ENCODE measurements around the gene NLRP7.
"Not testable (repeated sequence)": the region's sequence is repeated elsewhere in the genome, so short reads cannot be mapped to it uniquely, and the experiment has no call there.

Gene NLRP7

GRCh38 chr19:54921082-54921481 lies 26.2 kb downstream of the NLRP7 start:
- H3K27ac ChIP-seq = no peak overlapping the region
- no peak for DNase-seq (ENCODE audit: low read depth, low spot score)

- H3K27ac ChIP-seq; DNase-seq (ENCODE audit: low read depth, low spot score): not testable (repeated sequence)
These were observed 27.4 kb downstream of the NLRP7 start for GRCh38 chr19:54919646-54920563.

GRCh38 chr19:54918499-54918898 lies 28.8 kb downstream of the NLRP7 start:
- H3K27ac ChIP-seq = no peak overlapping the region
- no peak for DNase-seq (ENCODE audit: low read depth, low spot score)

GRCh38 chr19:54916822-54917221 lies 30.5 kb downstream of the NLRP7 start:
- H3K27ac ChIP-seq = no peak overlapping the region
- no peak for DNase-seq (ENCODE audit: low read depth, low spot score)

- not testable (repeated sequence) for DNase-seq (ENCODE audit: low read depth, low spot score); H3K27ac ChIP-seq
These were observed 39.4 kb downstream of the NLRP7 start for GRCh38 chr19:54907899-54908298.

GRCh38 chr19:54906819-54907218 lies 40.5 kb downstream of the NLRP7 start:
- H3K27ac ChIP-seq = no peak overlapping the region
- no peak for DNase-seq (ENCODE audit: low read depth, low spot score)

GRCh38 chr19:54905803-54906511 lies 41.4 kb downstream of the NLRP7 start, which contains the start of gene NCR1:
TSS of gene NCR1 (plus strand) at chr19:54906148. CDS start at chr19:54906188, 40 bp downstream.
- no peak for DNase-seq (ENCODE audit: low read depth, low spot score)

GRCh38 chr19:54905421-54905802 lies 41.9 kb downstream of the NLRP7 start:
- no peak for DNase-seq (ENCODE audit: low read depth, low spot score)
- no peak overlapping the region for H3K27ac ChIP-seq

More at GRCh38 chr19:54905803-54906511, 41.4 kb downstream of the NLRP7 start, which contains the start of gene NCR1:
- H3K27ac ChIP-seq = no peak within 1 kb of the TSS

- H3K27ac ChIP-seq; DNase-seq (ENCODE audit: low read depth, low spot score): not testable (repeated sequence)
These were observed 43.1 kb downstream of the NLRP7 start for GRCh38 chr19:54904261-54904660.

- no peak overlapping the region for H3K27ac ChIP-seq
- no peak for DNase-seq (ENCODE audit: low read depth, low spot score)
These were observed 44.0 kb downstream of the NLRP7 start for GRCh38 chr19:54903303-54903702.

GRCh38 chr19:54902061-54902460 lies 45.3 kb downstream of the NLRP7 start:
- DNase-seq (ENCODE audit: low read depth, low spot score) = no peak
- H3K27ac ChIP-seq = no peak overlapping the region

GRCh38 chr19:54901153-54901552 lies 46.2 kb downstream of the NLRP7 start:
- not testable (repeated sequence) for DNase-seq (ENCODE audit: low read depth, low spot score); H3K27ac ChIP-seq

- DNase-seq (ENCODE audit: low read depth, low spot score); H3K27ac ChIP-seq: not testable (repeated sequence)
These were observed 47.7 kb downstream of the NLRP7 start for GRCh38 chr19:54899646-54900045.

- not testable (repeated sequence) for H3K27ac ChIP-seq; DNase-seq (ENCODE audit: low read depth, low spot score)
These were observed 48.6 kb downstream of the NLRP7 start for GRCh38 chr19:54898685-54899084.

GRCh38 chr19:54896036-54896435 lies 51.3 kb downstream of the NLRP7 start:
- H3K27ac ChIP-seq = no peak overlapping the region
- DNase-seq (ENCODE audit: low read depth, low spot score) = no peak

GRCh38 chr19:54894106-54894505 lies 53.2 kb downstream of the NLRP7 start:
- not testable (repeated sequence) for DNase-seq (ENCODE audit: low read depth, low spot score); H3K27ac ChIP-seq

GRCh38 chr19:54893406-54893805 lies 53.9 kb downstream of the NLRP7 start:
- DNase-seq (ENCODE audit: low read depth, low spot score) = no peak

GRCh38 chr19:54889566-54889965 lies 57.8 kb downstream of the NLRP7 start:
- no peak overlapping the region for H3K27ac ChIP-seq
- no peak for DNase-seq (ENCODE audit: low read depth, low spot score)

More at GRCh38 chr19:54893406-54893805, 53.9 kb downstream of the NLRP7 start:
- H3K27ac ChIP-seq = no peak overlapping the region

- H3K27ac ChIP-seq = no peak overlapping the region
- DNase-seq (ENCODE audit: low read depth, low spot score) = no peak
These were observed 59.1 kb downstream of the NLRP7 start for GRCh38 chr19:54888239-54888638.

GRCh38 chr19:54883228-54883627 lies 64.1 kb downstream of the NLRP7 start:
- no peak overlapping the region for H3K27ac ChIP-seq
- no peak for DNase-seq (ENCODE audit: low read depth, low spot score)

- H3K27ac ChIP-seq = no peak overlapping the region
- DNase-seq (ENCODE audit: low read depth, low spot score) = no peak
These were observed 64.6 kb downstream of the NLRP7 start for GRCh38 chr19:54882758-54883157.

Measured in epithelial cell of prostate (primary cell).